ENCODE results near the gene PAN3.

DNA sequence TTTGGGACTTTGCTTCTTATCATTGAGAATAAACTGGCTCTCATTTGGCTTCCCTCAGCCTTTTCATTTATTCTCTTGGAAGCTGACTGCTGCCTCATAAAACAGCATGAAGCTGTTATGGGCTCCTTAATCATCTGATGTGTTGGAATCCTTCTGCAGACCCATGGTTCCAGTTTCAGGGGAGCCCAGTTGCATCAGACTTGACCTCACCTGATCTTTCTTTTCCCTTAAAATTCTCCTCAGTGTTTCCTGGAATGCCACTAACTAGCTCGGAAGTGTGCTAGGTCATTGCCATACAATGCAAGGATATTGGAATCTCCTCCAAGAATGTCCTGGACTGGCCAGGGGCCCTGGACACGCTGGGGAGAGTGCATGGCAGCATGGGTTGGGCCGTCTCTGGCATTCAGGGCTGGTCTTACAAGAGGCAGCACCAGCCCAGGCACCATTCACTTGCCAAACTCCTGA is 197.9 kb downstream of the PAN3 start:
- TF ChIP-seq CTCF (conservative IDR thresholded peaks at IDR 0.05; ENCODE audit: low read depth, low read length) (no peak), EZH2 (IDR thresholded peaks at IDR 0.05; ENCODE audit: borderline replicate concordance, low read depth, low read length, poor library complexity, severe bottlenecking) (no peak)
